Measurements from ENCODE around the gene AMBP.
"Not testable (repeated sequence)": the region's sequence is repeated elsewhere in the genome, so short reads cannot be mapped to it uniquely, and the experiment has no call there.

The AMBP gene

GRCh38 chr9:114046875-114047274, 31.2 kb downstream of the AMBP start:
- Histone ChIP-seq H3K4me2 (ENCODE audit: low read length) (no peak overlapping the region), H4K20me1 (ENCODE audit: insufficient read depth, low read length) (no peaks in the 10 kb centered on the region), H3K9me2 (ENCODE audit: low read depth, low read length) (no peaks in the 10 kb centered on the region)

GRCh38 chr9:114046237-114046755, 31.8 kb downstream of the AMBP start:
- H3K27me3 ChIP-seq (ENCODE audit: insufficient read depth, low read length), result no peaks in the 10 kb centered on the region
- no peak overlapping the region for H3K4me3 ChIP-seq (ENCODE audit: low read depth, low read length, poor library complexity, severe bottlenecking)
- H3K4me2 ChIP-seq (ENCODE audit: low read length), result no peak overlapping the region
- no peak overlapping the region for H2AFZ ChIP-seq (ENCODE audit: low read length)
- no peak for TF ChIP-seq CTCF (IDR thresholded peaks at IDR 0.05; ENCODE audit: low read length)
- no peak for TF ChIP-seq EZH2 (IDR thresholded peaks at IDR 0.05; ENCODE audit: borderline replicate concordance, low read length)
- no peak overlapping the region for H3K9ac ChIP-seq (ENCODE audit: low read length)
- no peaks in the 10 kb centered on the region for H4K20me1 ChIP-seq (ENCODE audit: insufficient read depth, low read length)
- H3K9me3 ChIP-seq (ENCODE audit: low read length), result no peaks in the 10 kb centered on the region
- H3K27ac ChIP-seq (ENCODE audit: low read depth, low read length, poor library complexity, severe bottlenecking), result no peak overlapping the region
- no peaks in the 10 kb centered on the region for H3K9me2 ChIP-seq (ENCODE audit: low read depth, low read length)
- H3K79me2 ChIP-seq (ENCODE audit: insufficient read depth, low read length), result no peaks in the 10 kb centered on the region
- H3F3A ChIP-seq (ENCODE audit: insufficient read depth, low read length), result no peaks in the 10 kb centered on the region
- no peaks in the 10 kb centered on the region for H3K4me1 ChIP-seq (ENCODE audit: insufficient read depth, low read length, severe bottlenecking)
- H3K36me3 ChIP-seq (ENCODE audit: insufficient read depth, low read length), result no peaks in the 10 kb centered on the region

More at GRCh38 chr9:114046875-114047274, 31.2 kb downstream of the AMBP start:
- no peaks in the 10 kb centered on the region for H3K9me3 ChIP-seq (ENCODE audit: low read length)
- no peak overlapping the region for H3K27ac ChIP-seq (ENCODE audit: low read depth, low read length, poor library complexity, severe bottlenecking)
- no peaks in the 10 kb centered on the region for H3K27me3 ChIP-seq (ENCODE audit: insufficient read depth, low read length)
- no peak overlapping the region for H2AFZ ChIP-seq (ENCODE audit: low read length)
- H3K36me3 ChIP-seq (ENCODE audit: insufficient read depth, low read length), result no peaks in the 10 kb centered on the region
- H3K9ac ChIP-seq (ENCODE audit: low read length), result no peak overlapping the region
- no peak overlapping the region for H3K4me3 ChIP-seq (ENCODE audit: low read depth, low read length, poor library complexity, severe bottlenecking)
- TF ChIP-seq CTCF (IDR thresholded peaks at IDR 0.05; ENCODE audit: low read length) (no peak), EZH2 (IDR thresholded peaks at IDR 0.05; ENCODE audit: borderline replicate concordance, low read length) (no peak)
- H3K4me1 ChIP-seq (ENCODE audit: insufficient read depth, low read length, severe bottlenecking), result no peaks in the 10 kb centered on the region
- no peaks in the 10 kb centered on the region for H3F3A ChIP-seq (ENCODE audit: insufficient read depth, low read length)
- H3K79me2 ChIP-seq (ENCODE audit: insufficient read depth, low read length), result no peaks in the 10 kb centered on the region

- H3K79me2 ChIP-seq (ENCODE audit: insufficient read depth, low read length); H3K4me2 ChIP-seq (ENCODE audit: low read length); H3F3A ChIP-seq (ENCODE audit: insufficient read depth, low read length); H3K9ac ChIP-seq (ENCODE audit: low read length); H3K9me2 ChIP-seq (ENCODE audit: low read depth, low read length); H3K4me1 ChIP-seq (ENCODE audit: insufficient read depth, low read length, severe bottlenecking); H3K9me3 ChIP-seq (ENCODE audit: low read length); H3K4me3 ChIP-seq (ENCODE audit: low read depth, low read length, poor library complexity, severe bottlenecking); H3K27me3 ChIP-seq (ENCODE audit: insufficient read depth, low read length); H3K27ac ChIP-seq (ENCODE audit: low read depth, low read length, poor library complexity, severe bottlenecking); H3K36me3 ChIP-seq (ENCODE audit: insufficient read depth, low read length); H2AFZ ChIP-seq (ENCODE audit: low read length); H4K20me1 ChIP-seq (ENCODE audit: insufficient read depth, low read length): not testable (repeated sequence)
Observed at GRCh38 chr9:114043660-114044059, 34.4 kb downstream of the AMBP start.

- Histone ChIP-seq H3K27me3 (ENCODE audit: insufficient read depth, low read length) (0 out of 2 replicates have a peak, but pooled peaks cover 2% of the 10 kb centered on the region), H3K4me2 (ENCODE audit: low read length) (no peak overlapping the region), H3K27ac (ENCODE audit: low read depth, low read length, poor library complexity, severe bottlenecking) (no peak overlapping the region), H3K36me3 (ENCODE audit: insufficient read depth, low read length) (no peaks in the 10 kb centered on the region), H2AFZ (ENCODE audit: low read length) (no peak overlapping the region), H3F3A (ENCODE audit: insufficient read depth, low read length) (no peaks in the 10 kb centered on the region), H3K9me3 (ENCODE audit: low read length) (no peaks in the 10 kb centered on the region), H3K9me2 (ENCODE audit: low read depth, low read length) (no peaks in the 10 kb centered on the region), H3K4me1 (ENCODE audit: insufficient read depth, low read length, severe bottlenecking) (no peaks in the 10 kb centered on the region), H3K4me3 (ENCODE audit: low read depth, low read length, poor library complexity, severe bottlenecking) (no peak overlapping the region), H3K9ac (ENCODE audit: low read length) (no peak overlapping the region), H3K79me2 (ENCODE audit: insufficient read depth, low read length) (no peaks in the 10 kb centered on the region), H4K20me1 (ENCODE audit: insufficient read depth, low read length) (no peaks in the 10 kb centered on the region)
- TF ChIP-seq CTCF (IDR thresholded peaks at IDR 0.05; ENCODE audit: low read length) (no peak), EZH2 (IDR thresholded peaks at IDR 0.05; ENCODE audit: borderline replicate concordance, low read length) (no peak)
Observed at GRCh38 chr9:114039484-114039883, 38.6 kb downstream of the AMBP start.
